ENCODE data around the gene TTLL12.

The TTLL12 gene

DNA sequence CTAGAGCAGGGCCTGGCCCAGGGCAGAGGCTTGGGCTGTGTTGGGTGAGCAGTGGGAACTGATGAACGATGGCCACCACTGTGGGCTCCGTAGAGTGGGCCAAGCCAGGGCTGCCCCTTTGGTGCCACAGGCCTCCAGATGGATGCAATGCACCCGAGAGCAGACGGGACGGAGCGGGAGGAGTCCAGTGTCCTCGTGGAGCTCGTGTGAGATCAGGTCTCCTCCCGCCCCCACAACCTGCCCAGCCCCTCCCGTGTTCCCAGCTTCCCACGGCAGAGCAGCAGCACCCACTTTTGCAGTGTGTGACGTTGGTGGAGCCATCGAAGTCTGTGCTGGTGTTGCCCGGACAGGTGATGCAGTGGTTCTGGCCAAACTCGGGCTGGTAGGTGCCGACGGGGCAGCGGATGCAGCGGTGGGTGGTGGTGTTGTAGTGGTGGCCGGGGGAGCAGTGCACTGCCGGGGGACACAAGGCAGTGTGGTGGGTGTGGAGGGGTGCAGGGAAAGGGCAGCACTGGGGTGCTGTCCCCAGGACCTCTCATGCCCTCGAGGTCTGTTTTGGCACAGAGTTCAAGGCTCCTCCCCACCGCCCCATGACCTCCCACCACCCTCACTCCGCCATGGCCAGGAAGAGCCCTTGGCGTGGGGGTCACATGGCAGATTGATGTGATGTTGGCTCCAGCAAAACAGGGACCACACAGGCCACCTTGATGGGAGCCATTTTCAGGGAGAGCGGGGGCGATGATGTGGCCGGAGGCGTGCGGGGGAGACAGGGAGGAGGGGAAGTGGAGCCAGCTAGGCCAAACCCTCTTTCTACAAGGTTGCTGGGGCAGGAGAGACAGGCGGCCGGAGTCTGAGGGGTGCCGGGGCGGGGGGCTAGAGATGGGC, 23.9 kb upstream of the TTLL12 start:
- no peak for DNase-seq
- Histone ChIP-seq H3K36me3 (no peaks in the 10 kb centered on the region), H3K9me3 (no peaks in the 10 kb centered on the region), H3K4me1 (no peaks in the 10 kb centered on the region), H3K4me3 (ENCODE audit: low read depth, low read length) (no peak overlapping the region), H3K27me3 (no peaks in the 10 kb centered on the region)
- TF ChIP-seq, protein P1, sequence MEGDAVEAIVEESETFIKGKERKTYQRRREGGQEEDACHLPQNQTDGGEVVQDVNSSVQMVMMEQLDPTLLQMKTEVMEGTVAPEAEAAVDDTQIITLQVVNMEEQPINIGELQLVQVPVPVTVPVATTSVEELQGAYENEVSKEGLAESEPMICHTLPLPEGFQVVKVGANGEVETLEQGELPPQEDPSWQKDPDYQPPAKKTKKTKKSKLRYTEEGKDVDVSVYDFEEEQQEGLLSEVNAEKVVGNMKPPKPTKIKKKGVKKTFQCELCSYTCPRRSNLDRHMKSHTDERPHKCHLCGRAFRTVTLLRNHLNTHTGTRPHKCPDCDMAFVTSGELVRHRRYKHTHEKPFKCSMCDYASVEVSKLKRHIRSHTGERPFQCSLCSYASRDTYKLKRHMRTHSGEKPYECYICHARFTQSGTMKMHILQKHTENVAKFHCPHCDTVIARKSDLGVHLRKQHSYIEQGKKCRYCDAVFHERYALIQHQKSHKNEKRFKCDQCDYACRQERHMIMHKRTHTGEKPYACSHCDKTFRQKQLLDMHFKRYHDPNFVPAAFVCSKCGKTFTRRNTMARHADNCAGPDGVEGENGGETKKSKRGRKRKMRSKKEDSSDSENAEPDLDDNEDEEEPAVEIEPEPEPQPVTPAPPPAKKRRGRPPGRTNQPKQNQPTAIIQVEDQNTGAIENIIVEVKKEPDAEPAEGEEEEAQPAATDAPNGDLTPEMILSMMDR (IDR thresholded peaks at IDR 0.05; ENCODE audit: low read depth, low read length), result no peak

DNA sequence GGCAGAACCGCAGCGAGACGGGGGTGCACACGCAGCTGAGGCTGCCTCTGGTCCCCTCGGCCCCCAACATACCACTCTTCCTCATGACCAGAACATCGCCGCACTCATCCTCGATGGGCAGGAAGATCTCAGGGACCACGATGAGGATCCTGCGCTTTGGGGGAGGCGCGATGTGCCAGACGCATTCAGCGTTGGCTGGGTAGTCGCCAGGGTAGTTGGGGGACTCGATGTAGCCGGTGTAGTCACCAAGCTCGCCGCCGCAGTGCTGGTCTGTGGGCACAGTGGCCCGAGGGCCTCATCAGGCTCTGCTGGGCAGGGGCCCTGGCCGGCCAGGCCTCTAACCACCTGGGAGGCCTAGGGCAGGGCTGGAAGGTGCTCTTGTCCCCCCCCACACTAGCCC, 23.0 kb upstream of the TTLL12 start:
- DNase-seq, result no peak
- Histone ChIP-seq H3K4me1 (no peaks in the 10 kb centered on the region), H3K27me3 (no peaks in the 10 kb centered on the region), H3K9me3 (no peaks in the 10 kb centered on the region), H3K4me3 (ENCODE audit: low read depth, low read length) (no peak overlapping the region), H3K36me3 (no peaks in the 10 kb centered on the region)
- TF ChIP-seq, protein P1 (IDR thresholded peaks at IDR 0.05; ENCODE audit: low read depth, low read length), result no peak

DNA sequence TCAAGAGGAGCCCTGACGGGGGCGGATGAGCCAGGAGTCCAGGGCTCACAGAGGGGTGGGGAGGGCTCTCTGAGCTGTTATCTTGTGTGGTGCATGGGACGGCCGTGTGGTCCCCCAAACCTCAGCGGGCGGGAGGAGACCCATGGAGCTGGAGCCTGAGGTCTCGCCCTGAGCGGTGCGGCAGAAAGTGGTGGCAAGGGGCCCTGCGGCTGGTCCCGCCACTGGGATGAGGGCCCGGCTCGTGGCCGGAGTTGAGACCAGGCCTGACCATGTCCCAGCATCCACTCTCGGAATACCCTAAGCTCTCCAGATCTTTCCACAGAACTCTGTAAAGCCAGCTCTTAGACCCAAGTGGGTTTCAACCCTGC, 22.6 kb upstream of the TTLL12 start:
- TF ChIP-seq, protein P1 (IDR thresholded peaks at IDR 0.05; ENCODE audit: low read depth, low read length), result no peak
- H3K36me3 ChIP-seq, result no peaks in the 10 kb centered on the region
- no peak overlapping the region for H3K4me3 ChIP-seq (ENCODE audit: low read depth, low read length)
- no peaks in the 10 kb centered on the region for H3K9me3 ChIP-seq
- DNase-seq, result no peak
- H3K4me1 ChIP-seq, result no peaks in the 10 kb centered on the region
- H3K27me3 ChIP-seq, result no peaks in the 10 kb centered on the region

DNA sequence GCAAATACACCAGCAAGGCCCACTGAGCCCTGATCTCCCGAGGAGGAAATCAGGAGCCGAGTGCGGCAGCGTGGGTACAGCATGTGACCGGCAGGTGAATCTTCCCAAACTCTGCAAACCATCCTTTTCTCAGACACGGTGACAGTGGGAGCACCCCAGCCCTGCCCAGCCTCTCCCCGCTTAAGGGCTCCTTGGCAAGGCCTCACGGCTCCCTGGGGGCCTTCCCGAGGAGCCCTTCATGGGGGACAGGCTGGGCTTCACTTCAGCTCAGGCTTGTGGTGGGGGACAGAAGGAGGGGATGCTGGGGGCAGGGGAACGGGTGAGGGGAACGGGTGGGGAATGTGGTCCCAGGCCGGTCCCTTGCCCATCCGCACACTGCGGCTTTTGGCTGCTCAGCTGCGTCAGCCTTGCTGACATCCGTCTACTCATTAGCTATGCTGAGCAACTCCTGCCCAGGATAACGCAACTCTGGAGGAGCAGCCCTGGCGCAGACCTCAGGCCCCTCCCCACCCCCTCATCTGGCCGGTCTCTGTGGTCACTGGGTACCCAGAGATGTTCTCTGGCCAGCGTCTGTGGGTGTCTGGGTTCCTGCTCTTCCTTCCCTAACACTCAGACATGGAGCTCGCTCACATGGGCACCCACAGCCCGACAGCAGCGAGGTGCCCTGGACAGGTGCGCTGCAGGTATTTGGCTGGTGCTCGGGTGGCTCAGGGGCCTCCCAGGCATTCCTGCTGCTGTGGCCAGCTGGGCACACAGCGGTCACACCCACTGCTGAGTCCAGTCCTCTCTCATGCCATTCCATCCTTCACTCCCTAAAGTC, 22.0 kb upstream of the TTLL12 start:
- no peaks in the 10 kb centered on the region for H3K27me3 ChIP-seq
- no peak overlapping the region for H3K4me3 ChIP-seq (ENCODE audit: low read depth, low read length)
- DNase-seq, result no peak
- no peaks in the 10 kb centered on the region for H3K9me3 ChIP-seq
- TF ChIP-seq, protein P1 (IDR thresholded peaks at IDR 0.05; ENCODE audit: low read depth, low read length), result no peak
- H3K36me3 ChIP-seq, result no peaks in the 10 kb centered on the region
- H3K4me1 ChIP-seq, result no peaks in the 10 kb centered on the region

DNA sequence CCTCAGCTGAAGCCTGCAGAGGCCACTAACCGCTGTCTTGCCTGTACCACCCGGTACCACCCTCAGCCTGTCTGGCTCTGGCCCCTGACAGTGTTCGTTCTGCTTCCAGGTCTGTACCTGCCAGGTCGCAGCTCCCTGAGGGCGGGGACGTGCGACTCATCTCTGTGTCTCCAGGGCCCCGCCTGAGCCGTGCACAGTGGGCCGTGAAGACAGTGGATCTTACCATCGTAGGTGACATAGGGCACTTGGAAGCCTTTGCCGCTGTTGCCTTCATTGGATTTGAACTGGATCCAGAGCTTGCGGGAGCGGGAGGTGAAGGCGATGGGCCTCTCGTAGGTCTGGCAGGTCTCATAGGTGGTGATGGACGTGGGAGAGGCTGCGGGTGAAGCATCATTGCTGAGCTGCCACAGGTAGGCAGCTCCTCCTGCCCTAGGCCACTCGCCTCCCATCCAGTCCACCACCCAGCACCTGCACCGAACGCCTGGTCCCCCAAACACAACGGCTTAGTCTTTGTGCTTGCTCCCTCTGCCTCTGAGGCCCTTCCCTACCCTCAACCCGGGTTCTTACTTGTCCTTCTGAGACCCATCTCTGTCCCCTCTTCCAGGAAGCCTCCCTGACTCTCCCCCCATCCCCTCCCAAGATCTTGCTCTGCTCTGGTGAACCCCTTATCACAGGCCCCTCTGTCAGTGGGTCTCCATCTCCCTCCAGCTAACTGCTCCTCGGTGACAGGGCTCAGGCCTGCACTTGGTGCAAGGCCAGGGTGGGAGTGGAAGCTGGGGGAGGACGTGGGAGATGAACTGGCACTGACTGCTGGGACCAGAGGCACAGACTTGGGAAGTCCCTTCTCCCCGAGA, 21.1 kb upstream of the TTLL12 start:
- Histone ChIP-seq H3K4me3 (ENCODE audit: low read depth, low read length) (no peak overlapping the region), H3K4me1 (no peaks in the 10 kb centered on the region), H3K36me3 (no peaks in the 10 kb centered on the region), H3K9me3 (no peaks in the 10 kb centered on the region), H3K27me3 (no peaks in the 10 kb centered on the region)
- TF ChIP-seq, protein P1 (IDR thresholded peaks at IDR 0.05; ENCODE audit: low read depth, low read length), result no peak
- DNase-seq, result no peak

All from BE2C (cell line).